Liver (tissue), 9 donors: Measurements from ENCODE around the gene ARHGAP30. TPM values are rescaled to one million over a fixed set of nuclear protein-coding genes. Genes with fewer than 3 reads are reported as not detected.
A peak's percentile ranks its signal among the peaks of the same experiment; 100 is the strongest.

Experiments used
- DNase-seq: peaks from one replicate; pipeline ENCODE4 v3.0.0-alpha.2; 2017; ENCODE audit warnings: low spot score
- H3K27ac ChIP-seq, 2 donors: one replicate each; pipeline ENCODE4 v1.7.0; 2013; ENCODE audit warnings: inconsistent platforms in 2 of 2, low read length in 2 of 2, control low read depth in 1 of 2, low read depth in 1 of 2, mild to moderate bottlenecking in 1 of 2
- H3K27me3 ChIP-seq, 4 donors: one replicate each; pipeline versions ENCODE4 v1.6.1 to v1.7.0; 2013; ENCODE audit warnings: low read length in 3 of 4, inconsistent platforms in 1 of 4, mild to moderate bottlenecking in 1 of 4, moderate library complexity in 1 of 4; ENCODE audit not compliant: control insufficient read depth in 4 of 4, insufficient read depth in 4 of 4
- H3K36me3 ChIP-seq, 4 donors: one replicate each; pipeline versions ENCODE4 v1.6.1 to v1.7.0; 2013; ENCODE audit warnings: low read length in 3 of 4, mild to moderate bottlenecking in 3 of 4, low read depth in 1 of 4, moderate library complexity in 1 of 4; ENCODE audit not compliant: control insufficient read depth in 4 of 4, insufficient read depth in 3 of 4
- H3K4me1 ChIP-seq, 4 donors: one replicate each; pipeline versions ENCODE4 v1.6.1 to v1.7.0; 2013; ENCODE audit warnings: low read length in 3 of 4, mild to moderate bottlenecking in 3 of 4, moderate library complexity in 1 of 4; ENCODE audit not compliant: control insufficient read depth in 4 of 4, insufficient read depth in 4 of 4
- H3K4me3 ChIP-seq, 3 donors: one replicate each; pipeline versions ENCODE4 v1.6.1 to v1.7.0; 2013; ENCODE audit warnings: low read length in 3 of 3, control low read depth in 1 of 3, low read depth in 1 of 3, mild to moderate bottlenecking in 1 of 3
- H3K9ac ChIP-seq, 2 donors: one replicate each; pipeline ENCODE4 v1.7.0; 2013; ENCODE audit warnings: low read length in 2 of 2, mild to moderate bottlenecking in 2 of 2, moderate library complexity in 2 of 2, control low read depth in 1 of 2, low read depth in 1 of 2
- H3K9me3 ChIP-seq, 4 donors: one replicate each; pipeline versions ENCODE4 v1.6.1 to v1.7.0; 2013; ENCODE audit warnings: low read length in 3 of 4; ENCODE audit not compliant: control insufficient read depth in 4 of 4
- EGR1 ChIP-seq, 2 donors: IDR thresholded peaks; 2 replicates each; pipeline ENCODE4 v1.6.1; 2016 to 2018; ENCODE audit warnings: antibody characterized with exemption in 2 of 2, low read depth in 2 of 2
- FOXA2 ChIP-seq: IDR thresholded peaks from 2 replicates; pipeline ENCODE4 v1.6.1; 2016; ENCODE audit warnings: antibody characterized with exemption
- GABPA ChIP-seq, 2 donors: IDR thresholded peaks in 1 of 2; conservative IDR thresholded peaks in 1 of 2; 2 replicates each; pipeline ENCODE4 v1.6.1; 2016; ENCODE audit warnings: antibody characterized with exemption in 2 of 2, mild to moderate bottlenecking in 1 of 2, moderate library complexity in 1 of 2
- RAD21 ChIP-seq, 2 donors: IDR thresholded peaks; 2 replicates each; pipeline ENCODE4 v1.6.1; 2016; ENCODE audit warnings: antibody characterized with exemption in 2 of 2, mild to moderate bottlenecking in 2 of 2
- RXRA ChIP-seq, 2 donors: IDR thresholded peaks; 2 replicates each; pipeline ENCODE4 v1.6.1; 2017 to 2018; ENCODE audit warnings: antibody characterized with exemption in 2 of 2, mild to moderate bottlenecking in 1 of 2
- TAF1 ChIP-seq: conservative IDR thresholded peaks from 2 replicates; pipeline ENCODE4 v1.6.1; 2016; ENCODE audit warnings: antibody characterized with exemption, mild to moderate bottlenecking
- YY1 ChIP-seq: IDR thresholded peaks from 2 replicates; pipeline ENCODE4 v1.6.1; 2016; ENCODE audit warnings: antibody characterized with exemption, mild to moderate bottlenecking
- WGBS: extraction: QIAGEN DNeasy Blood & Tissue Kit; methylation state at CpG from one replicate; pipeline ENCODE4 v1.1.7; 2013; 5-methylcytosine and 5-hydroxymethylcytosine counted together
- polyA plus RNA-seq, 2 donors: library from polyadenylated mRNA; stranded (reverse) in 1 of 2; unstranded in 1 of 2; fragments of 200-250 nt in 1 of 2; fragments of >200 nt in 1 of 2; fragmentation: Nextera tagmentation in 1 of 2; extraction: Ambion mirVana in 1 of 2; gene quantifications; one replicate each; pipeline versions ENCODE4 v1.2.1 to v1.2.3, GENCODE V29; 2013 to 2015
- total RNA-seq, 2 donors: library from RNA; depleted of rRNA; stranded (reverse); fragments of >200 nt; gene quantifications; one replicate each; pipeline ENCODE4 v1.2.3, GENCODE V29; 2014
- TF ChIP-seq, protein P1 (sequence below): IDR thresholded peaks from 2 replicates; pipeline ENCODE4 v1.6.1; 2016; ENCODE audit warnings: antibody characterized with exemption
- TF ChIP-seq, protein P2 (sequence below): IDR thresholded peaks from 2 replicates; pipeline ENCODE4 v1.6.1; 2016; ENCODE audit warnings: antibody characterized with exemption
- TF ChIP-seq, protein P3 (sequence below): fragments of 150-350 bp; IDR thresholded peaks from 2 replicates; pipeline ENCODE4 v1.5.1; 2017; ENCODE audit warnings: improper control_type of control experiment, low read depth, low read length; ENCODE audit not compliant: missing input control
- TF ChIP-seq, protein P4 (sequence below): IDR thresholded peaks from 2 replicates; pipeline ENCODE4 v1.6.1; 2016; ENCODE audit warnings: antibody characterized with exemption, mild to moderate bottlenecking
- donor health status: healthy.
- donor health status: healthy.
- donor health status: healthy.
- donor health status: healthy.
- donor health status: healthy.

ARHGAP30 gene
- total and polyA plus RNA-seq, 4 donors: 1.2 to 8.9 (median 5.0) TPM

DNA sequence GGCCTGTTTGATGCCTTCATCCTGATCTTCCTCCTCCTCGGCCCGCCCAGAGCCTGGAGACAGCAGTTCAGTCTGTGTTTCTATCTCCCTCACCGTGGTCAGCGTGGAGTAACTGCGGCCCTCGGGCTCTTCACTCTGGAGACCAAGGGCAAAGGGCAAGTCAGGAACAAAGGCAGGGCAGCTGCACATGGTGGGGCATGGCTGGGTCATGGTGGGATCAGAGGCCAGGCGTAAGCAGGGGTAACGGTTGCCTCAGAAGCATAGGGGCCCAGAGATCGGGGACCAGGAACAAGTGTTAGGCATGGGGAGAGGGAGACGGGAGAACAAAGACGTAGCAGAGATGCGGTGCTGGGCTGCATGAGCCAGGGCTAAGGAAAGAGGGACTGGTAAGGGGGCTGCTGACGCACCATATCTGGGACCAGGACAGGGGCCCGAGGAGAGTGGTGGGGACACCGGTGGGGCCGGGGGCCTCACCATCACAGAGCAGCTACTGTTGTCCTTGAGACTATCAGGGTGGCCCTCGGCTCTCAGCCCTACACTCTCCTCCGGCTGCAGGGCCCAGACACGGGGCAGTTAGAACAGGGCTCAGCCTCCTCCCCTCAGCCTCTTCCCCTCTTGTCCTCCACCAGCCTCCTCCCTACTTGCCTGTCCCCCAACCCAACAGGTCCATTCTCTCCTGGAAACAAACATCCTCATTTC is 3.2 kb upstream of the ARHGAP30 start (continued):
- TF ChIP-seq FOXA2 (no peak), TAF1 (no peak), GABPA (IDR thresholded peaks at IDR 0.05 in 1 of 2, conservative IDR thresholded peaks at IDR 0.05 in 1 of 2) (no peak)
- TF ChIP-seq, protein P1, sequence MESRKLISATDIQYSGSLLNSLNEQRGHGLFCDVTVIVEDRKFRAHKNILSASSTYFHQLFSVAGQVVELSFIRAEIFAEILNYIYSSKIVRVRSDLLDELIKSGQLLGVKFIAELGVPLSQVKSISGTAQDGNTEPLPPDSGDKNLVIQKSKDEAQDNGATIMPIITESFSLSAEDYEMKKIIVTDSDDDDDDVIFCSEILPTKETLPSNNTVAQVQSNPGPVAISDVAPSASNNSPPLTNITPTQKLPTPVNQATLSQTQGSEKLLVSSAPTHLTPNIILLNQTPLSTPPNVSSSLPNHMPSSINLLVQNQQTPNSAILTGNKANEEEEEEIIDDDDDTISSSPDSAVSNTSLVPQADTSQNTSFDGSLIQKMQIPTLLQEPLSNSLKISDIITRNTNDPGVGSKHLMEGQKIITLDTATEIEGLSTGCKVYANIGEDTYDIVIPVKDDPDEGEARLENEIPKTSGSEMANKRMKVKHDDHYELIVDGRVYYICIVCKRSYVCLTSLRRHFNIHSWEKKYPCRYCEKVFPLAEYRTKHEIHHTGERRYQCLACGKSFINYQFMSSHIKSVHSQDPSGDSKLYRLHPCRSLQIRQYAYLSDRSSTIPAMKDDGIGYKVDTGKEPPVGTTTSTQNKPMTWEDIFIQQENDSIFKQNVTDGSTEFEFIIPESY: no peak
- TF ChIP-seq, protein P2, sequence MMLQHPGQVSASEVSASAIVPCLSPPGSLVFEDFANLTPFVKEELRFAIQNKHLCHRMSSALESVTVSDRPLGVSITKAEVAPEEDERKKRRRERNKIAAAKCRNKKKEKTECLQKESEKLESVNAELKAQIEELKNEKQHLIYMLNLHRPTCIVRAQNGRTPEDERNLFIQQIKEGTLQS: no peak

DNA sequence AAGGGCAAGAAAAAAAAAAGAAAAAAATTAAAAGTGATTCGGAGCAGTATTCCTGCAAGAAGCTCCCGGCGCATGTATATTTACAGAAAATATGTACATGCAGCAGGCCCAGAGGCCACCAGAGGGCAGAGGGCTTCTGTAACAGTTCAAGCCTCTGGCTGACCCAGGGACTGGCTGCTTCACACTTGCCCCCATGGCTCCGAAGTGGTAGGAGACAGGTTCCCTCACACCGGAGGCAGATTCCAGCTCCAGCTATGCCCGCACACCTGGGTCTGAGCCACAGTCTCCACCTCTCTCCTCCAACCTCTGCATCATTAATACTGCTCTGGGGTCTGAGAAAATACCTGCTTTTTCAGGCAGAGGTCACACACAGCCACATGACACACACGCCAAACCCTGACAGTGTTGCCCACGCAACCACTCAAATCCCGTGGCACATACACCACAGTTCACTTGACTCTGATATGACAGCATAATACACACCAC is 2.2 kb upstream of the ARHGAP30 start:
- 65% methylated on average over 9 of the region's 9 CpGs for WGBS

More for the DNA sequence above, 2.2 kb upstream of the ARHGAP30 start:
- no peak overlapping the region for H3K9ac ChIP-seq
- H3K4me1 ChIP-seq: no peaks in the 10 kb centered on the region
- peak; percentile 55 for DNase-seq
- H3K27ac ChIP-seq: no peak overlapping the region
- TF ChIP-seq RXRA (IDR thresholded peaks at IDR 0.05) (no peak), RAD21 (IDR thresholded peaks at IDR 0.05) (peak; percentile 65 to 80), YY1 (no peak), GABPA (IDR thresholded peaks at IDR 0.05 in 1 of 2, conservative IDR thresholded peaks at IDR 0.05 in 1 of 2) (no peak), EGR1 (IDR thresholded peaks at IDR 0.05; ENCODE audit: low read depth in 2 of 2) (no peak)
- TF ChIP-seq, protein P1: no peak
- TF ChIP-seq, protein P3, sequence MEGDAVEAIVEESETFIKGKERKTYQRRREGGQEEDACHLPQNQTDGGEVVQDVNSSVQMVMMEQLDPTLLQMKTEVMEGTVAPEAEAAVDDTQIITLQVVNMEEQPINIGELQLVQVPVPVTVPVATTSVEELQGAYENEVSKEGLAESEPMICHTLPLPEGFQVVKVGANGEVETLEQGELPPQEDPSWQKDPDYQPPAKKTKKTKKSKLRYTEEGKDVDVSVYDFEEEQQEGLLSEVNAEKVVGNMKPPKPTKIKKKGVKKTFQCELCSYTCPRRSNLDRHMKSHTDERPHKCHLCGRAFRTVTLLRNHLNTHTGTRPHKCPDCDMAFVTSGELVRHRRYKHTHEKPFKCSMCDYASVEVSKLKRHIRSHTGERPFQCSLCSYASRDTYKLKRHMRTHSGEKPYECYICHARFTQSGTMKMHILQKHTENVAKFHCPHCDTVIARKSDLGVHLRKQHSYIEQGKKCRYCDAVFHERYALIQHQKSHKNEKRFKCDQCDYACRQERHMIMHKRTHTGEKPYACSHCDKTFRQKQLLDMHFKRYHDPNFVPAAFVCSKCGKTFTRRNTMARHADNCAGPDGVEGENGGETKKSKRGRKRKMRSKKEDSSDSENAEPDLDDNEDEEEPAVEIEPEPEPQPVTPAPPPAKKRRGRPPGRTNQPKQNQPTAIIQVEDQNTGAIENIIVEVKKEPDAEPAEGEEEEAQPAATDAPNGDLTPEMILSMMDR: peak; percentile 60
- TF ChIP-seq, protein P4, sequence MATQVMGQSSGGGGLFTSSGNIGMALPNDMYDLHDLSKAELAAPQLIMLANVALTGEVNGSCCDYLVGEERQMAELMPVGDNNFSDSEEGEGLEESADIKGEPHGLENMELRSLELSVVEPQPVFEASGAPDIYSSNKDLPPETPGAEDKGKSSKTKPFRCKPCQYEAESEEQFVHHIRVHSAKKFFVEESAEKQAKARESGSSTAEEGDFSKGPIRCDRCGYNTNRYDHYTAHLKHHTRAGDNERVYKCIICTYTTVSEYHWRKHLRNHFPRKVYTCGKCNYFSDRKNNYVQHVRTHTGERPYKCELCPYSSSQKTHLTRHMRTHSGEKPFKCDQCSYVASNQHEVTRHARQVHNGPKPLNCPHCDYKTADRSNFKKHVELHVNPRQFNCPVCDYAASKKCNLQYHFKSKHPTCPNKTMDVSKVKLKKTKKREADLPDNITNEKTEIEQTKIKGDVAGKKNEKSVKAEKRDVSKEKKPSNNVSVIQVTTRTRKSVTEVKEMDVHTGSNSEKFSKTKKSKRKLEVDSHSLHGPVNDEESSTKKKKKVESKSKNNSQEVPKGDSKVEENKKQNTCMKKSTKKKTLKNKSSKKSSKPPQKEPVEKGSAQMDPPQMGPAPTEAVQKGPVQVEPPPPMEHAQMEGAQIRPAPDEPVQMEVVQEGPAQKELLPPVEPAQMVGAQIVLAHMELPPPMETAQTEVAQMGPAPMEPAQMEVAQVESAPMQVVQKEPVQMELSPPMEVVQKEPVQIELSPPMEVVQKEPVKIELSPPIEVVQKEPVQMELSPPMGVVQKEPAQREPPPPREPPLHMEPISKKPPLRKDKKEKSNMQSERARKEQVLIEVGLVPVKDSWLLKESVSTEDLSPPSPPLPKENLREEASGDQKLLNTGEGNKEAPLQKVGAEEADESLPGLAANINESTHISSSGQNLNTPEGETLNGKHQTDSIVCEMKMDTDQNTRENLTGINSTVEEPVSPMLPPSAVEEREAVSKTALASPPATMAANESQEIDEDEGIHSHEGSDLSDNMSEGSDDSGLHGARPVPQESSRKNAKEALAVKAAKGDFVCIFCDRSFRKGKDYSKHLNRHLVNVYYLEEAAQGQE: no peak
- H3K36me3 ChIP-seq: no peaks in the 10 kb centered on the region
- H3K4me3 ChIP-seq: no peak overlapping the region
- no peaks in the 10 kb centered on the region for H3K27me3 ChIP-seq
- H3K9me3 ChIP-seq: no peaks in the 10 kb centered on the region
